ENCODE results near the gene ABHD16A.

The ABHD16A gene

DNA sequence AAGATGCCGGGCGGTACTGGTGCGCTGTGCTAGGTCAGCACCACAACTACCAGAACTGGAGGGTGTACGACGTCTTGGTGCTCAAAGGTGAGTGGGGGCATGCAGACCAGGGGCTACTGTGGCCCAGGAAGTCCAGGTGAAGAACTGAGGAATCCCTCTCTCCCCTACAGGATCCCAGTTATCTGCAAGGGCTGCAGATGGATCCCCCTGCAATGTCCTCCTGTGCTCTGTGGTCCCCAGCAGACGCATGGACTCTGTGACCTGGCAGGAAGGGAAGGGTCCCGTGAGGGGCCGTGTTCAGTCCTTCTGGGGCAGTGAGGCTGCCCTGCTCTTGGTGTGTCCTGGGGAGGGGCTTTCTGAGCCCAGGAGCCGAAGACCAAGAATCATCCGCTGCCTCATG, 4.6 kb upstream of the ABHD16A start:
- no peak for DNase-seq
- Histone ChIP-seq H3K27me3 (ENCODE audit: insufficient read depth, low read depth, severe bottlenecking) (no peaks in the 10 kb centered on the region), H3K27ac (no peak overlapping the region), H3K9me3 (ENCODE audit: severe bottlenecking) (no peaks in the 10 kb centered on the region), H3K4me3 (ENCODE audit: low read depth, low read length) (no peak overlapping the region), H3K36me3 (no peaks in the 10 kb centered on the region; the same call in 1 of the 2 replicates)
- TF ChIP-seq, protein P1, sequence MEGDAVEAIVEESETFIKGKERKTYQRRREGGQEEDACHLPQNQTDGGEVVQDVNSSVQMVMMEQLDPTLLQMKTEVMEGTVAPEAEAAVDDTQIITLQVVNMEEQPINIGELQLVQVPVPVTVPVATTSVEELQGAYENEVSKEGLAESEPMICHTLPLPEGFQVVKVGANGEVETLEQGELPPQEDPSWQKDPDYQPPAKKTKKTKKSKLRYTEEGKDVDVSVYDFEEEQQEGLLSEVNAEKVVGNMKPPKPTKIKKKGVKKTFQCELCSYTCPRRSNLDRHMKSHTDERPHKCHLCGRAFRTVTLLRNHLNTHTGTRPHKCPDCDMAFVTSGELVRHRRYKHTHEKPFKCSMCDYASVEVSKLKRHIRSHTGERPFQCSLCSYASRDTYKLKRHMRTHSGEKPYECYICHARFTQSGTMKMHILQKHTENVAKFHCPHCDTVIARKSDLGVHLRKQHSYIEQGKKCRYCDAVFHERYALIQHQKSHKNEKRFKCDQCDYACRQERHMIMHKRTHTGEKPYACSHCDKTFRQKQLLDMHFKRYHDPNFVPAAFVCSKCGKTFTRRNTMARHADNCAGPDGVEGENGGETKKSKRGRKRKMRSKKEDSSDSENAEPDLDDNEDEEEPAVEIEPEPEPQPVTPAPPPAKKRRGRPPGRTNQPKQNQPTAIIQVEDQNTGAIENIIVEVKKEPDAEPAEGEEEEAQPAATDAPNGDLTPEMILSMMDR (IDR thresholded peaks at IDR 0.05; ENCODE audit: low read depth, low read length): no peak

DNA sequence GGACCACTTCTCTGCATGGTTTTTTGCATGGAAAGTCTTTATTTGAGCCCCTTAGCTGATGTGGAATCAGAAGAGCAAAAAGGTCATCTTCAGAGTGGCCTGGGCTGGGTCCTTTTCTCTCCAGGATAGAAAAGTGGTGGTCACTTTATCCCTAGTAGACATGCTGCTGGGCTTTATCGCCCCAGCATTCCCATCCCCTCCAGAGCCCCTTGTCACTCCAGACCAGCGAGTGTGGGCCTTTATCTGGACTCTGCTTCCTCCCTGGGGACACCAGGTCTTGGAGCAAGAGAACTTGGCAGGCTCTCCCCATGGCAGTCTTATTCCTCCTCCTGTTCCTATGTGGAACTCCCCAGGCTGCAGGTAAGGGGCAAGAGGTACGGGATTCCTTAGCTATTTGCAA, 3.5 kb upstream of the ABHD16A start, which contains the start of gene LY6G6F:
Gene LY6G6F (plus strand): TSS at position 268 of the 400 bp plus-strand sequence. CDS start 41 bp downstream, at position 309.
- Histone ChIP-seq H3K4me3 (ENCODE audit: low read depth, low read length) (no peak within 1 kb of the TSS), H3K36me3 (peaks cover 1% of the 10 kb centered on the region), H3K27me3 (ENCODE audit: insufficient read depth, low read depth, severe bottlenecking) (no peaks in the 10 kb centered on the region), H3K27ac (no peak within 1 kb of the TSS), H3K9me3 (ENCODE audit: severe bottlenecking) (no peaks in the 10 kb centered on the region)
- DNase-seq: no peak
- TF ChIP-seq, protein P1 (IDR thresholded peaks at IDR 0.05; ENCODE audit: low read depth, low read length): no peak

DNA sequence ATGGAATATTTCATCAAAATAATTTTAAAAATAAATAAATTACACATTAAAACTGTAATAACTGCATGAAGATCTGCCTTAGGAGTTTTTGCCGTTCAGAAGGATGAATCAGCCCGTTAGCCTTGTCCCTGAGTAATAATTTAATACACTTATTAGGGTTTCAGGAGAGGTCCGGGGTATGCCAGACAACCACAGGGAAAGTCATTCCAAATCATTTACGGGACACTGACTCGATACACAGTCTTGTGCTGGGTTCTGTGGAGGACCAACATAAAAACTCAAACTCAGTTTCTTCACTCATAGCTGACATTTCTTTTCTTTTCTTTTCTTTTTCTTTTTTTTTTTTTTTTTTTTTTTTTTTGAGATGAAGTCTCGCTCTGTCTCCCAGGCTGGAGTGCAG, 2.8 kb upstream of the ABHD16A start:
- Histone ChIP-seq H3K27ac (no peak overlapping the region), H3K9me3 (ENCODE audit: severe bottlenecking) (no peaks in the 10 kb centered on the region), H3K27me3 (ENCODE audit: insufficient read depth, low read depth, severe bottlenecking) (no peaks in the 10 kb centered on the region), H3K36me3 (peaks cover 6% of the 10 kb centered on the region), H3K4me3 (ENCODE audit: low read depth, low read length) (no peak overlapping the region)
- DNase-seq: no peak
- TF ChIP-seq, protein P1 (IDR thresholded peaks at IDR 0.05; ENCODE audit: low read depth, low read length): no peak

DNA sequence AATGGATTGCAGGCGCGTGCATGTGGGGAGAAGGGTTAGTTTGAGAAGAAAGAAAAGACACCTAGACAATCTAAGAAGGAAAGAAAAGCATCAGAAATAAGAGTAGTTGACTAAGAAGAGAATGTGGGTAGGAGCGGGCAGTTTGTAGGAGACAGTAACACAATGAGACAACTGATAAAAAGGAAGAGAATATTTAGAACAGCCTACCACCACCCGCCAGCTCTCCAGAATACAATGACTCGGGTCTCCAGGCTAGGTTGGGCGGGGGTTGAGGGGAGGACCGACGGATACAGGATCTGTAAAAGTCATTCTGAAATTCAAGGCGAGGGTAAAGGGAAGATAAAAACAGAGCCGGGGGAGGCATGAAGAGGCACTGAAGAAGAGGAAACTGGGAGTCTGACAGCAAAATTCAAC, 712 bp downstream of the ABHD16A start:
- TF ChIP-seq, protein P1 (IDR thresholded peaks at IDR 0.05; ENCODE audit: low read depth, low read length): no peak
- DNase-seq: no peak
- Histone ChIP-seq H3K27me3 (ENCODE audit: insufficient read depth, low read depth, severe bottlenecking) (no peaks in the 10 kb centered on the region), H3K4me3 (ENCODE audit: low read depth, low read length) (peak overlapping the region; percentile 84), H3K9me3 (ENCODE audit: severe bottlenecking) (no peaks in the 10 kb centered on the region), H3K36me3 (peaks cover 34% of the 10 kb centered on the region), H3K27ac (peak overlapping the region; percentile 82)

DNA sequence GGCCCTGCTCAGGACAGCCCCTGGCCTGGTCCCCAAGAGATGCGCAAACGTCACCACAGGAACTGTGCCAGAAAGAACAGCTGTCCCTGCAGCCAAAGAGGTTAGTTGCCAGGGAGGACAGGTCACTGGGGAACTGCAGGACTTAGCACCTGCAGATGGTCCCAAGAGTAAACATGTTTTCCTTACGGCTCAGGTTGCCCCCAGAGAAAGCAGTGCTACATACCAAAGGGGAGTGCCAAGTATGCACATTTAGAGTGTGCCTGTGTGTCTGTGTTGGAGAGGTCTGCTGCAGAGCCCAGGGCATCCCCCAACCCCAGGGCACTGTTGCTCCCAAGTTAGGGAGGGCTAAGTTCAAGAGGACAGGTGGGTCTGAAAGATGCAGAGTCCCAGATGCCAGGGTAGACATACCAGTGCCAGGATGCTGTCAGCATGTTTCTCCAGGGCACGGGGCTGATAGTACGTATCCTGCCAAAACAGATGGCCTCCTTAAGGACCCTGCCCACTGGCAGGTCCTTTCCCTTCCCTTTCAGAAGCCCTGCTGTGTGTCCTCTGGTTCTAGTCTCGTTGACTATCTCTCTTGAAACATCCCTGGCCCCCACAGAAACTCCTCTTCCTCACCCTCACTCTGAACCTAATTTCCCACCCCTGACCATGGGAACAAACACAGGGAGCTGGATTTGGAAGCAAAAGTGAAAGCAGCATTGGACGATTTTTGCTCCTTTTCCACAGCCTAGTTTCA, 1.3 kb downstream of the ABHD16A start:
- no peaks in the 10 kb centered on the region for H3K27me3 ChIP-seq (ENCODE audit: insufficient read depth, low read depth, severe bottlenecking)
- peaks cover 37% of the 10 kb centered on the region for H3K36me3 ChIP-seq
- no peak for DNase-seq
- no peak overlapping the region; the same call in 1 of the 2 replicates for H3K27ac ChIP-seq
- TF ChIP-seq, protein P1 (IDR thresholded peaks at IDR 0.05; ENCODE audit: low read depth, low read length): no peak
- no peaks in the 10 kb centered on the region for H3K9me3 ChIP-seq (ENCODE audit: severe bottlenecking)
- peak overlapping the region; percentile 84 for H3K4me3 ChIP-seq (ENCODE audit: low read depth, low read length)

Measured in WERI-Rb-1 (cell line).